ENCODE results near the gene SLC4A3. TPM values are rescaled to one million over a fixed set of nuclear protein-coding genes. Genes with fewer than 3 reads are reported as not detected.

Gene SLC4A3
- total RNA-seq, 1 experiment from 2014 or later = 23.0 TPM

DNA sequence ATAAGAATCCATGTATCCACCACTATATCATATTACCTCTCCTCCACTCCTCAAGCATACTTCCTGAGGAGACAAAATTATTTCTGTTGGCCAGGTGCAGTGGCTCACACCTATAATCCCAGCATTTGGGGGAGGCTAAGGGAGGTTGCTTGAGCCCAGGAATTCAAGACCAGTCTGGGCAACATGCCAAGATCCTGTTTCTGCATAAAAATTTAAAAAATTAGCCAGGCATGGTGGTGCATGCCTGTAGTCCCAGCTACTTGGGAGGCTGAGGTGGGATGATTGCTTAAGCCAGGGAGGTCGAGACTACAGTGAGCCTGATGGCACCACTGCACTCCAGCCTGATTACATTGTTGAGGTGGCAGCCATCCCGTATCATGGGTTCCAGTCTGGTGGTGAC, 46.1 kb upstream of the SLC4A3 start:
- POLR2A ChIA-PET = no interaction called here
- Histone ChIP-seq H3K4me2 (ENCODE audit: low read length) (no peak overlapping the region), H3K27ac (ENCODE audit: low read depth, low read length) (no peak overlapping the region), H3K79me2 (ENCODE audit: insufficient read depth, low read length) (no peaks in the 10 kb centered on the region), H3K4me1 (ENCODE audit: control insufficient read depth in 1 of 2, insufficient read depth in 2 of 2, low read length in 2 of 2) (no peaks in the 10 kb centered on the region), H3K36me3 (ENCODE audit: control insufficient read depth in 1 of 2, insufficient read depth in 2 of 2, low read length in 2 of 2) (no peaks in the 10 kb centered on the region), H3K9ac (ENCODE audit: low read length) (no peak overlapping the region), H3K27me3 (ENCODE audit: insufficient read depth, low read length) (no peaks in the 10 kb centered on the region), H3K4me3 (replicated peaks in 1 of 2; ENCODE audit: low read depth in 1 of 2, low read length in 2 of 2) (no peak overlapping the region), H4K20me1 (ENCODE audit: insufficient read depth) (no peaks in the 10 kb centered on the region), H3K9me2 (ENCODE audit: insufficient read depth) (no peaks in the 10 kb centered on the region), H3K9me3 (ENCODE audit: control insufficient read depth in 1 of 2, insufficient read depth in 1 of 2, low read depth in 1 of 2, low read length in 2 of 2) (no peaks in the 10 kb centered on the region), H2AFZ (ENCODE audit: low read depth, low read length, poor library complexity, severe bottlenecking) (no peak overlapping the region)
- no TSS peak for BruUV-seq (replicated peaks)
- RAD21 ChIA-PET (ENCODE audit: low non-redundant PET in 1 of 2, low total read pairs in 2 of 2, uncharacterized antibody in 2 of 2, unreplicated experiment in 2 of 2) = no interaction called here
- DNase-seq (ENCODE audit: low read depth, low spot score) = no peak
- TF ChIP-seq FOSL1 (IDR thresholded peaks at IDR 0.05; ENCODE audit: low read depth) = no peak
- CTCF ChIA-PET = no interaction called here
- intact Hi-C loops (cut with micrococcal nuclease) = no loop called here
- no peak for ATAC-seq

GRCh38 chr2:219591091-219591490, 36.3 kb upstream of the SLC4A3 start:
- no peak overlapping the region for H3K4me2 ChIP-seq (ENCODE audit: low read length)
- H3K4me3 ChIP-seq (replicated peaks in 1 of 2; ENCODE audit: low read depth in 1 of 2, low read length in 2 of 2) = no peak overlapping the region
- H3K27me3 ChIP-seq (ENCODE audit: insufficient read depth, low read length) = no peaks in the 10 kb centered on the region
- DNase-seq (ENCODE audit: low read depth, low spot score) (no peak), ATAC-seq (no peak)
- H3K4me1 ChIP-seq (ENCODE audit: control insufficient read depth in 1 of 2, insufficient read depth in 2 of 2, low read length in 2 of 2) = peaks cover 2 to 10% of the 10 kb centered on the region in 2 experiments; a peak in 3 of 4 replicates
- no peaks in the 10 kb centered on the region for H4K20me1 ChIP-seq (ENCODE audit: insufficient read depth)
- H3K9me2 ChIP-seq (ENCODE audit: insufficient read depth) = no peaks in the 10 kb centered on the region
- no peak overlapping the region for H3K9ac ChIP-seq (ENCODE audit: low read length)
- H3K9me3 ChIP-seq (ENCODE audit: control insufficient read depth in 1 of 2, insufficient read depth in 1 of 2, low read depth in 1 of 2, low read length in 2 of 2) = no peaks in the 10 kb centered on the region
- H2AFZ ChIP-seq (ENCODE audit: low read depth, low read length, poor library complexity, severe bottlenecking) = no peak overlapping the region
- TF ChIP-seq JUND (IDR thresholded peaks at IDR 0.05) (no peak), RAD21 (IDR thresholded peaks at IDR 0.05; ENCODE audit: low read depth) (no peak), POLR2A (IDR thresholded peaks at IDR 0.05; ENCODE audit: borderline replicate concordance, extremely low read depth, insufficient read depth, insufficient read length) (no peak), CBX3 (IDR thresholded peaks at IDR 0.05; ENCODE audit: low read depth) (no peak), EGR1 (IDR thresholded peaks at IDR 0.05; ENCODE audit: low read depth) (no peak), SRF (IDR thresholded peaks at IDR 0.05; ENCODE audit: low read depth) (no peak), SP1 (IDR thresholded peaks at IDR 0.05; ENCODE audit: low read depth) (no peak), YY1 (IDR thresholded peaks at IDR 0.05; ENCODE audit: extremely low read depth, insufficient replicate concordance, low read depth, low read length) (no peak)
- TF ChIP-seq, protein P1, sequence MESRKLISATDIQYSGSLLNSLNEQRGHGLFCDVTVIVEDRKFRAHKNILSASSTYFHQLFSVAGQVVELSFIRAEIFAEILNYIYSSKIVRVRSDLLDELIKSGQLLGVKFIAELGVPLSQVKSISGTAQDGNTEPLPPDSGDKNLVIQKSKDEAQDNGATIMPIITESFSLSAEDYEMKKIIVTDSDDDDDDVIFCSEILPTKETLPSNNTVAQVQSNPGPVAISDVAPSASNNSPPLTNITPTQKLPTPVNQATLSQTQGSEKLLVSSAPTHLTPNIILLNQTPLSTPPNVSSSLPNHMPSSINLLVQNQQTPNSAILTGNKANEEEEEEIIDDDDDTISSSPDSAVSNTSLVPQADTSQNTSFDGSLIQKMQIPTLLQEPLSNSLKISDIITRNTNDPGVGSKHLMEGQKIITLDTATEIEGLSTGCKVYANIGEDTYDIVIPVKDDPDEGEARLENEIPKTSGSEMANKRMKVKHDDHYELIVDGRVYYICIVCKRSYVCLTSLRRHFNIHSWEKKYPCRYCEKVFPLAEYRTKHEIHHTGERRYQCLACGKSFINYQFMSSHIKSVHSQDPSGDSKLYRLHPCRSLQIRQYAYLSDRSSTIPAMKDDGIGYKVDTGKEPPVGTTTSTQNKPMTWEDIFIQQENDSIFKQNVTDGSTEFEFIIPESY (IDR thresholded peaks at IDR 0.05; ENCODE audit: extremely low read depth, insufficient replicate concordance, low read length) = no peak
- TF ChIP-seq, protein P2, sequence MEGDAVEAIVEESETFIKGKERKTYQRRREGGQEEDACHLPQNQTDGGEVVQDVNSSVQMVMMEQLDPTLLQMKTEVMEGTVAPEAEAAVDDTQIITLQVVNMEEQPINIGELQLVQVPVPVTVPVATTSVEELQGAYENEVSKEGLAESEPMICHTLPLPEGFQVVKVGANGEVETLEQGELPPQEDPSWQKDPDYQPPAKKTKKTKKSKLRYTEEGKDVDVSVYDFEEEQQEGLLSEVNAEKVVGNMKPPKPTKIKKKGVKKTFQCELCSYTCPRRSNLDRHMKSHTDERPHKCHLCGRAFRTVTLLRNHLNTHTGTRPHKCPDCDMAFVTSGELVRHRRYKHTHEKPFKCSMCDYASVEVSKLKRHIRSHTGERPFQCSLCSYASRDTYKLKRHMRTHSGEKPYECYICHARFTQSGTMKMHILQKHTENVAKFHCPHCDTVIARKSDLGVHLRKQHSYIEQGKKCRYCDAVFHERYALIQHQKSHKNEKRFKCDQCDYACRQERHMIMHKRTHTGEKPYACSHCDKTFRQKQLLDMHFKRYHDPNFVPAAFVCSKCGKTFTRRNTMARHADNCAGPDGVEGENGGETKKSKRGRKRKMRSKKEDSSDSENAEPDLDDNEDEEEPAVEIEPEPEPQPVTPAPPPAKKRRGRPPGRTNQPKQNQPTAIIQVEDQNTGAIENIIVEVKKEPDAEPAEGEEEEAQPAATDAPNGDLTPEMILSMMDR (IDR thresholded peaks at IDR 0.05 in 2 of 3, conservative IDR thresholded peaks at IDR 0.05 in 1 of 3; ENCODE audit: borderline replicate concordance in 1 of 3, insufficient read depth in 1 of 3, low read depth in 2 of 3, low read length in 2 of 3) = no peak
- no peaks in the 10 kb centered on the region for H3K36me3 ChIP-seq (ENCODE audit: control insufficient read depth in 1 of 2, insufficient read depth in 2 of 2, low read length in 2 of 2)
- intact Hi-C loops (cut with micrococcal nuclease) = no loop called here
- POLR2A ChIA-PET = no interaction called here
- no TSS peak for BruUV-seq (replicated peaks)
- no peak overlapping the region for H3K27ac ChIP-seq (ENCODE audit: low read depth, low read length)
- H3K79me2 ChIP-seq (ENCODE audit: insufficient read depth, low read length) = no peaks in the 10 kb centered on the region
- RAD21 ChIA-PET (ENCODE audit: low non-redundant PET in 1 of 2, low total read pairs in 2 of 2, uncharacterized antibody in 2 of 2, unreplicated experiment in 2 of 2) = no interaction called here
- CTCF ChIA-PET = no interaction called here

Measured in HCT116 (cell line).